Liver (tissue), 1 donor: ENCODE measurements around the gene LRRTM4.

Experiments used
- YY1 ChIP-seq: IDR thresholded peaks from 2 replicates; pipeline ENCODE4 v1.6.1; 2016; ENCODE audit warnings: antibody characterized with exemption, mild to moderate bottlenecking
- TF ChIP-seq, protein P1 (sequence below): IDR thresholded peaks from 2 replicates; pipeline ENCODE4 v1.6.1; 2016; ENCODE audit warnings: antibody characterized with exemption

DNA sequence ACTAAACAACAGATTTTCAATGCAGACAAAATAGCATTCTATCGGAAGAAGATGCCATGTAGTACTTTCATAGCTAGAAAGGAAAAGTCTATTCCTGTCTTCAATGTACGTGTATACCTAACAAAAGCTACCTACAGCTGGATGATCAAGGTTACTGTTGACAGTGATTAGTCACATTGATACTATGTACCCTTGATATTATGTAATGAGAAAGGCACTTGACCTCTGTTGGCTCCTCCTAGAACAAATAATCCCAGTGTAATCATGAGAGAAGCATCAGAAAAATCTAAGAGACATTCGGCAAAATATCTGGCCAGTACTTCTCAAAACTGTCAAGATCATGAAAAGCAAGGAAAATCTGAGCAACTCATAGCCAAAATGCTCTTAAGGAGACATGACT is 44.4 kb upstream of the LRRTM4 start:
- TF ChIP-seq, protein P1, sequence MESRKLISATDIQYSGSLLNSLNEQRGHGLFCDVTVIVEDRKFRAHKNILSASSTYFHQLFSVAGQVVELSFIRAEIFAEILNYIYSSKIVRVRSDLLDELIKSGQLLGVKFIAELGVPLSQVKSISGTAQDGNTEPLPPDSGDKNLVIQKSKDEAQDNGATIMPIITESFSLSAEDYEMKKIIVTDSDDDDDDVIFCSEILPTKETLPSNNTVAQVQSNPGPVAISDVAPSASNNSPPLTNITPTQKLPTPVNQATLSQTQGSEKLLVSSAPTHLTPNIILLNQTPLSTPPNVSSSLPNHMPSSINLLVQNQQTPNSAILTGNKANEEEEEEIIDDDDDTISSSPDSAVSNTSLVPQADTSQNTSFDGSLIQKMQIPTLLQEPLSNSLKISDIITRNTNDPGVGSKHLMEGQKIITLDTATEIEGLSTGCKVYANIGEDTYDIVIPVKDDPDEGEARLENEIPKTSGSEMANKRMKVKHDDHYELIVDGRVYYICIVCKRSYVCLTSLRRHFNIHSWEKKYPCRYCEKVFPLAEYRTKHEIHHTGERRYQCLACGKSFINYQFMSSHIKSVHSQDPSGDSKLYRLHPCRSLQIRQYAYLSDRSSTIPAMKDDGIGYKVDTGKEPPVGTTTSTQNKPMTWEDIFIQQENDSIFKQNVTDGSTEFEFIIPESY = no peak
- peak; percentile 24 for TF ChIP-seq YY1
